ENCODE data around the gene VWCE.
"Not testable (repeated sequence)": the region's sequence is repeated elsewhere in the genome, so short reads cannot be mapped to it uniquely, and the experiment has no call there.

VWCE gene

GRCh38 chr11:61231033-61231432, 64.1 kb downstream of the VWCE start:
- in situ Hi-C loops (cut with HindIII; ENCODE audit: low sequenced_read_pairs); DNase-seq (ENCODE audit: low read depth, low spot score); H3K4me3 ChIP-seq (ENCODE audit: low read depth, low read length): not testable (repeated sequence)

GRCh38 chr11:61229458-61229857, 65.7 kb downstream of the VWCE start:
- in situ Hi-C loops (cut with HindIII; ENCODE audit: low sequenced_read_pairs) = not testable (repeated sequence)

GRCh38 chr11:61226457-61227137, 68.5 kb downstream of the VWCE start:
- DNase-seq (ENCODE audit: low read depth, low spot score); H3K4me3 ChIP-seq (ENCODE audit: low read depth, low read length); in situ Hi-C loops (cut with HindIII; ENCODE audit: low sequenced_read_pairs): not testable (repeated sequence)

More at GRCh38 chr11:61229458-61229857, 65.7 kb downstream of the VWCE start:
- not testable (repeated sequence) for DNase-seq (ENCODE audit: low read depth, low spot score); H3K4me3 ChIP-seq (ENCODE audit: low read depth, low read length)

- in situ Hi-C loops (cut with HindIII; ENCODE audit: low sequenced_read_pairs) = not testable (repeated sequence)
Observed at GRCh38 chr11:61222692-61223091, 72.4 kb downstream of the VWCE start.

GRCh38 chr11:61222047-61222446, 73.1 kb downstream of the VWCE start, which contains the start of gene PGA4:
TSS of gene PGA4 (plus strand) at chr11:61222347. CDS start at chr11:61222401, 54 bp downstream.
- in situ Hi-C loops (cut with HindIII; ENCODE audit: low sequenced_read_pairs); H3K4me3 ChIP-seq (ENCODE audit: low read depth, low read length): not testable (repeated sequence)

More at GRCh38 chr11:61222692-61223091, 72.4 kb downstream of the VWCE start:
- DNase-seq (ENCODE audit: low read depth, low spot score); H3K4me3 ChIP-seq (ENCODE audit: low read depth, low read length): not testable (repeated sequence)

GRCh38 chr11:61219016-61219415, 76.1 kb downstream of the VWCE start:
- in situ Hi-C loops (cut with HindIII; ENCODE audit: low sequenced_read_pairs); DNase-seq (ENCODE audit: low read depth, low spot score): not testable (repeated sequence)

More at GRCh38 chr11:61222047-61222446, 73.1 kb downstream of the VWCE start, which contains the start of gene PGA4:
- not testable (repeated sequence) for DNase-seq (ENCODE audit: low read depth, low spot score)

GRCh38 chr11:61218306-61218705, 76.8 kb downstream of the VWCE start:
- in situ Hi-C loops (cut with HindIII; ENCODE audit: low sequenced_read_pairs); H3K4me3 ChIP-seq (ENCODE audit: low read depth, low read length): not testable (repeated sequence)

More at GRCh38 chr11:61219016-61219415, 76.1 kb downstream of the VWCE start:
- H3K4me3 ChIP-seq (ENCODE audit: low read depth, low read length) = not testable (repeated sequence)

GRCh38 chr11:61213711-61214324, 81.3 kb downstream of the VWCE start:
- in situ Hi-C loops (cut with HindIII; ENCODE audit: low sequenced_read_pairs); DNase-seq (ENCODE audit: low read depth, low spot score); H3K4me3 ChIP-seq (ENCODE audit: low read depth, low read length): not testable (repeated sequence)

More at GRCh38 chr11:61218306-61218705, 76.8 kb downstream of the VWCE start:
- not testable (repeated sequence) for DNase-seq (ENCODE audit: low read depth, low spot score)

- in situ Hi-C loops (cut with HindIII; ENCODE audit: low sequenced_read_pairs); DNase-seq (ENCODE audit: low read depth, low spot score); H3K4me3 ChIP-seq (ENCODE audit: low read depth, low read length): not testable (repeated sequence)
Observed at GRCh38 chr11:61212202-61212601, 82.9 kb downstream of the VWCE start.

GRCh38 chr11:61211327-61211952, 83.7 kb downstream of the VWCE start:
- DNase-seq (ENCODE audit: low read depth, low spot score); in situ Hi-C loops (cut with HindIII; ENCODE audit: low sequenced_read_pairs); H3K4me3 ChIP-seq (ENCODE audit: low read depth, low read length): not testable (repeated sequence)

- DNase-seq (ENCODE audit: low read depth, low spot score); in situ Hi-C loops (cut with HindIII; ENCODE audit: low sequenced_read_pairs); H3K4me3 ChIP-seq (ENCODE audit: low read depth, low read length): not testable (repeated sequence)
Observed at GRCh38 chr11:61210629-61211028, 84.5 kb downstream of the VWCE start.

All from astrocyte of the spinal cord (primary cell).